H1 (cell line): ENCODE measurements around the gene ACACA. TPM values are rescaled to one million over a fixed set of nuclear protein-coding genes. Genes with fewer than 3 reads are reported as not detected.

Experiments
- CHD2 ChIP-seq: IDR thresholded peaks from 2 replicates; pipeline ENCODE4 v1.6.1; 2012; ENCODE audit warnings: low read length, improper control_type of control experiment
- JUND ChIP-seq: IDR thresholded peaks from 2 replicates; pipeline ENCODE4 v1.6.1; 2011; ENCODE audit warnings: mild to moderate bottlenecking, improper control_type of control experiment, low read length
- KDM5A ChIP-seq: fragments of 200-600 bp; IDR thresholded peaks from 2 replicates; pipeline ENCODE4 v1.7.1; 2012; ENCODE audit warnings: mild to moderate bottlenecking, low read length, inconsistent platforms, mixed read lengths
- MAFK ChIP-seq: IDR thresholded peaks from 2 replicates; pipeline ENCODE4 v1.6.1; 2012; ENCODE audit warnings: low read depth, mild to moderate bottlenecking, improper control_type of control experiment, low read length
- NANOG ChIP-seq: IDR thresholded peaks from 2 replicates; pipeline ENCODE4 v1.6.1; 2011; ENCODE audit warnings: low read length, low read depth, mild to moderate bottlenecking, inconsistent platforms; ENCODE audit not compliant: insufficient read depth, poor library complexity, severe bottlenecking
- POLR2A ChIP-seq, 2 experiments: IDR thresholded peaks; 1 replicate in 1 of 2; 2 replicates in 1 of 2; pipeline ENCODE4 v1.6.1; 2011; ENCODE audit warnings: low read depth in 2 of 2, low read length in 2 of 2, mild to moderate bottlenecking in 2 of 2; ENCODE audit errors: control extremely low read depth in 1 of 2
- SUZ12 ChIP-seq: fragments of 200-600 bp; sonication (generic); IDR thresholded peaks from 2 replicates; pipeline ENCODE4 v1.6.1; 2012; ENCODE audit warnings: mild to moderate bottlenecking, inconsistent platforms, low read length, moderate library complexity, mixed read lengths
- TAF7 ChIP-seq: optimal IDR thresholded peaks from 2 replicates; pipeline ENCODE3; 2011; ENCODE audit warnings: low read depth, mild to moderate bottlenecking, inconsistent platforms, low read length, moderate library complexity, borderline replicate concordance
- TEAD4 ChIP-seq: IDR thresholded peaks from 2 replicates; pipeline ENCODE4 v1.6.1; 2012; ENCODE audit warnings: low read depth, low read length, inconsistent platforms, mixed read lengths
- polyA plus RNA-seq, 7 experiments: library from polyadenylated mRNA; depleted of rRNA in 3 of 7; stranded (reverse) in 5 of 7; unstranded in 2 of 7; fragments of >200 nt in 5 of 7; fragments of 200-250 nt in 2 of 7; gene quantifications; 1 replicate in 5 of 7; 2 replicates in 1 of 7; 4 replicates in 1 of 7; pipeline versions ENCODE4 v1.2.1 to v1.2.3, GENCODE V29; 2011 to 2013; ENCODE audit warnings: missing spikeins in 2 of 7, mixed read lengths in 2 of 7
- total RNA-seq: library from RNA; stranded (reverse); fragmentation: NEBNext Ultra II Directional; extraction: Animal tissue kit (Norgen Biotek cat#: 25700); gene quantifications from 2 replicates; pipeline ENCODE4 v1.2.1, GENCODE V29; 2021
- TF ChIP-seq, protein P1 (sequence below): fragments of 300-600 bp; sonication (generic); IDR thresholded peaks from 2 replicates; pipeline ENCODE4 v1.7.1; 2012; ENCODE audit warnings: low read length, moderate library complexity, mild to moderate bottlenecking, inconsistent platforms; ENCODE audit not compliant: insufficient replicate concordance
- TF ChIP-seq, protein P2 (sequence below): IDR thresholded peaks from 2 replicates; pipeline ENCODE4 v1.6.1; 2012; ENCODE audit warnings: inconsistent platforms

Gene ACACA
- total and polyA plus RNA-seq, 2 of the 8 experiments (the other 6 are each of a cell fraction or from before 2014, with no cell fraction given), result 74.0 to 160 TPM

DNA sequence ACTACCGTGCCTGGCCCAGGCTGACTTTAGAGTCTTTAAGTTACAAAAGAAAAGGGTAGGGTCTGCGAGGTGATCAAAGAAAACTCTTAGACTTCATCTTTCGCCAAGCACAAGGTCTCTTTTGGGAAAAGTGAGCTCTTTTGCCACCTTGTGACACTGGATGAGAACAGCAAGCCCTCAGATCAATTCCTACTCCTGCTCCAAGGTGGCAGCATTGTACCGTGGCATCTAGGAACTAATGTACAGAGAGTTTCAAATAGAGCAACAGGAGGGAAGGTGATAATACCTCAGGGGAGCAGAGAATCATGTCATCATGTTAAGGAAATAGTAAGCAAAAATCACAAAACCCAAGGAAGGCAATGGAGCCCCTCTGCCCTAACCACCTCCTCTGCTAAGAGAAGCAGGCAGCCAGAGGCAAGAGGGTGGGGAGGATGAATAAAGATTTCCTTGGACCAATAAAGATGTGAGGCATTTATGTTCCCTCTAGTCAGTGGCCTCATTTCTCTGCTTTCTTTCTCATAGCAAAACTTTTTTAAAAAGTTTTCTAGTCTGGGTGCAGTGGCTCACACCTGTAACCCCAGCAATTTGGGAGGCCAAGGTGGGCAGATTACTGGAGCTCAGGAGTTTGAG is 33.0 kb downstream of the ACACA start (continued):
- TF ChIP-seq, protein P1, sequence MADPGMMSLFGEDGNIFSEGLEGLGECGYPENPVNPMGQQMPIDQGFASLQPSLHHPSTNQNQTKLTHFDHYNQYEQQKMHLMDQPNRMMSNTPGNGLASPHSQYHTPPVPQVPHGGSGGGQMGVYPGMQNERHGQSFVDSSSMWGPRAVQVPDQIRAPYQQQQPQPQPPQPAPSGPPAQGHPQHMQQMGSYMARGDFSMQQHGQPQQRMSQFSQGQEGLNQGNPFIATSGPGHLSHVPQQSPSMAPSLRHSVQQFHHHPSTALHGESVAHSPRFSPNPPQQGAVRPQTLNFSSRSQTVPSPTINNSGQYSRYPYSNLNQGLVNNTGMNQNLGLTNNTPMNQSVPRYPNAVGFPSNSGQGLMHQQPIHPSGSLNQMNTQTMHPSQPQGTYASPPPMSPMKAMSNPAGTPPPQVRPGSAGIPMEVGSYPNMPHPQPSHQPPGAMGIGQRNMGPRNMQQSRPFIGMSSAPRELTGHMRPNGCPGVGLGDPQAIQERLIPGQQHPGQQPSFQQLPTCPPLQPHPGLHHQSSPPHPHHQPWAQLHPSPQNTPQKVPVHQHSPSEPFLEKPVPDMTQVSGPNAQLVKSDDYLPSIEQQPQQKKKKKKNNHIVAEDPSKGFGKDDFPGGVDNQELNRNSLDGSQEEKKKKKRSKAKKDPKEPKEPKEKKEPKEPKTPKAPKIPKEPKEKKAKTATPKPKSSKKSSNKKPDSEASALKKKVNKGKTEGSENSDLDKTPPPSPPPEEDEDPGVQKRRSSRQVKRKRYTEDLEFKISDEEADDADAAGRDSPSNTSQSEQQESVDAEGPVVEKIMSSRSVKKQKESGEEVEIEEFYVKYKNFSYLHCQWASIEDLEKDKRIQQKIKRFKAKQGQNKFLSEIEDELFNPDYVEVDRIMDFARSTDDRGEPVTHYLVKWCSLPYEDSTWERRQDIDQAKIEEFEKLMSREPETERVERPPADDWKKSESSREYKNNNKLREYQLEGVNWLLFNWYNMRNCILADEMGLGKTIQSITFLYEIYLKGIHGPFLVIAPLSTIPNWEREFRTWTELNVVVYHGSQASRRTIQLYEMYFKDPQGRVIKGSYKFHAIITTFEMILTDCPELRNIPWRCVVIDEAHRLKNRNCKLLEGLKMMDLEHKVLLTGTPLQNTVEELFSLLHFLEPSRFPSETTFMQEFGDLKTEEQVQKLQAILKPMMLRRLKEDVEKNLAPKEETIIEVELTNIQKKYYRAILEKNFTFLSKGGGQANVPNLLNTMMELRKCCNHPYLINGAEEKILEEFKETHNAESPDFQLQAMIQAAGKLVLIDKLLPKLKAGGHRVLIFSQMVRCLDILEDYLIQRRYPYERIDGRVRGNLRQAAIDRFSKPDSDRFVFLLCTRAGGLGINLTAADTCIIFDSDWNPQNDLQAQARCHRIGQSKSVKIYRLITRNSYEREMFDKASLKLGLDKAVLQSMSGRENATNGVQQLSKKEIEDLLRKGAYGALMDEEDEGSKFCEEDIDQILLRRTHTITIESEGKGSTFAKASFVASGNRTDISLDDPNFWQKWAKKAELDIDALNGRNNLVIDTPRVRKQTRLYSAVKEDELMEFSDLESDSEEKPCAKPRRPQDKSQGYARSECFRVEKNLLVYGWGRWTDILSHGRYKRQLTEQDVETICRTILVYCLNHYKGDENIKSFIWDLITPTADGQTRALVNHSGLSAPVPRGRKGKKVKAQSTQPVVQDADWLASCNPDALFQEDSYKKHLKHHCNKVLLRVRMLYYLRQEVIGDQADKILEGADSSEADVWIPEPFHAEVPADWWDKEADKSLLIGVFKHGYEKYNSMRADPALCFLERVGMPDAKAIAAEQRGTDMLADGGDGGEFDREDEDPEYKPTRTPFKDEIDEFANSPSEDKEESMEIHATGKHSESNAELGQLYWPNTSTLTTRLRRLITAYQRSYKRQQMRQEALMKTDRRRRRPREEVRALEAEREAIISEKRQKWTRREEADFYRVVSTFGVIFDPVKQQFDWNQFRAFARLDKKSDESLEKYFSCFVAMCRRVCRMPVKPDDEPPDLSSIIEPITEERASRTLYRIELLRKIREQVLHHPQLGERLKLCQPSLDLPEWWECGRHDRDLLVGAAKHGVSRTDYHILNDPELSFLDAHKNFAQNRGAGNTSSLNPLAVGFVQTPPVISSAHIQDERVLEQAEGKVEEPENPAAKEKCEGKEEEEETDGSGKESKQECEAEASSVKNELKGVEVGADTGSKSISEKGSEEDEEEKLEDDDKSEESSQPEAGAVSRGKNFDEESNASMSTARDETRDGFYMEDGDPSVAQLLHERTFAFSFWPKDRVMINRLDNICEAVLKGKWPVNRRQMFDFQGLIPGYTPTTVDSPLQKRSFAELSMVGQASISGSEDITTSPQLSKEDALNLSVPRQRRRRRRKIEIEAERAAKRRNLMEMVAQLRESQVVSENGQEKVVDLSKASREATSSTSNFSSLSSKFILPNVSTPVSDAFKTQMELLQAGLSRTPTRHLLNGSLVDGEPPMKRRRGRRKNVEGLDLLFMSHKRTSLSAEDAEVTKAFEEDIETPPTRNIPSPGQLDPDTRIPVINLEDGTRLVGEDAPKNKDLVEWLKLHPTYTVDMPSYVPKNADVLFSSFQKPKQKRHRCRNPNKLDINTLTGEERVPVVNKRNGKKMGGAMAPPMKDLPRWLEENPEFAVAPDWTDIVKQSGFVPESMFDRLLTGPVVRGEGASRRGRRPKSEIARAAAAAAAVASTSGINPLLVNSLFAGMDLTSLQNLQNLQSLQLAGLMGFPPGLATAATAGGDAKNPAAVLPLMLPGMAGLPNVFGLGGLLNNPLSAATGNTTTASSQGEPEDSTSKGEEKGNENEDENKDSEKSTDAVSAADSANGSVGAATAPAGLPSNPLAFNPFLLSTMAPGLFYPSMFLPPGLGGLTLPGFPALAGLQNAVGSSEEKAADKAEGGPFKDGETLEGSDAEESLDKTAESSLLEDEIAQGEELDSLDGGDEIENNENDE, result no peak
- TF ChIP-seq, protein P2, sequence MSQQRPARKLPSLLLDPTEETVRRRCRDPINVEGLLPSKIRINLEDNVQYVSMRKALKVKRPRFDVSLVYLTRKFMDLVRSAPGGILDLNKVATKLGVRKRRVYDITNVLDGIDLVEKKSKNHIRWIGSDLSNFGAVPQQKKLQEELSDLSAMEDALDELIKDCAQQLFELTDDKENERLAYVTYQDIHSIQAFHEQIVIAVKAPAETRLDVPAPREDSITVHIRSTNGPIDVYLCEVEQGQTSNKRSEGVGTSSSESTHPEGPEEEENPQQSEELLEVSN, result no peak
- peak; percentile 44 for TF ChIP-seq TAF7
- no peak for TF ChIP-seq NANOG
- no peak for TF ChIP-seq SUZ12
- no peak for TF ChIP-seq TEAD4
- TF ChIP-seq JUND, result peak; percentile 61; the same call in 1 of the 2 replicates
- TF ChIP-seq POLR2A (IDR thresholded peaks at IDR 0.05; ENCODE audit: control extremely low read depth in 1 of 2, low read depth in 2 of 2, low read length in 2 of 2), result no peak
- no peak for TF ChIP-seq KDM5A
- no peak for TF ChIP-seq CHD2
- TF ChIP-seq MAFK, result 0 out of 2 replicates have a peak, but pooled peaks have one; percentile 16
